ENCODE results near the gene SF3A1. TPM values are rescaled to one million over a fixed set of nuclear protein-coding genes. Genes with fewer than 3 reads are reported as not detected.

The SF3A1 gene
- total and polyA plus RNA-seq, 2 of the 13 experiments (the other 11 are each of a cell fraction or from before 2014, with no cell fraction given), result 10.0 to 22.0 TPM

- peak; percentile 16; the same call in 1 of the 2 replicates for TF ChIP-seq ARID3A (IDR thresholded peaks at IDR 0.05; ENCODE audit: low read depth, low read length)
- TF ChIP-seq NONO (IDR thresholded peaks at IDR 0.05), result no peak
- 0 out of 2 replicates have a peak, but pooled peaks have one; percentile 31 for TF ChIP-seq NONO (CRISPR knock-in tag; conservative IDR thresholded peaks at IDR 0.05)
- peak; percentile 27; the same call in 1 of the 2 replicates for TF ChIP-seq ZKSCAN1 (IDR thresholded peaks at IDR 0.05; ENCODE audit: low read length)
- TF ChIP-seq SALL1 (CRISPR knock-in tag; IDR thresholded peaks at IDR 0.05), result peak; percentile 57; the same call in 1 of the 2 replicates
- 0 out of 2 replicates have a peak, but pooled peaks have one; percentile 59 for TF ChIP-seq FOXK1 (CRISPR knock-in tag; IDR thresholded peaks at IDR 0.05; ENCODE audit: borderline replicate concordance, low read depth)
- no peak for TF ChIP-seq ZNF724P (CRISPR knock-in tag; IDR thresholded peaks at IDR 0.05; ENCODE audit: borderline replicate concordance)
- TF ChIP-seq TFDP1 (CRISPR knock-in tag; IDR thresholded peaks at IDR 0.05; ENCODE audit: borderline replicate concordance), result 0 out of 2 replicates have a peak, but pooled peaks have one; percentile 21
- peak; percentile 25; the same call in 1 of the 2 replicates for TF ChIP-seq TFAP4 (IDR thresholded peaks at IDR 0.05; ENCODE audit: borderline replicate concordance, low read depth)
- TF ChIP-seq MNT (IDR thresholded peaks at IDR 0.05), result peak; percentile 46; the same call in 1 of the 2 replicates
- TF ChIP-seq ZNF580 (CRISPR knock-in tag; IDR thresholded peaks at IDR 0.05; ENCODE audit: borderline replicate concordance, low read depth), result 0 out of 2 replicates have a peak, but pooled peaks have one; percentile 27
- TF ChIP-seq PPARG (CRISPR knock-in tag; conservative IDR thresholded peaks at IDR 0.05), result 0 out of 2 replicates have a peak, but pooled peaks have one; percentile 21
- TF ChIP-seq SOX6 (IDR thresholded peaks at IDR 0.05), result no peak
- TF ChIP-seq SOX6 (CRISPR knock-in tag; IDR thresholded peaks at IDR 0.05), result peak; percentile 70
- TF ChIP-seq IRF2 (CRISPR knock-in tag; IDR thresholded peaks at IDR 0.05), result peak; percentile 77
- TF ChIP-seq ERF (CRISPR knock-in tag; IDR thresholded peaks at IDR 0.05), result 0 out of 2 replicates have a peak, but pooled peaks have one; percentile 52
- TF ChIP-seq MIER3 (CRISPR knock-in tag; IDR thresholded peaks at IDR 0.05; ENCODE audit: borderline replicate concordance), result peak; percentile 33; the same call in 1 of the 2 replicates
- peak; percentile 42 for TF ChIP-seq SPEN (CRISPR knock-in tag; IDR thresholded peaks at IDR 0.05; ENCODE audit: low read depth)
- TF ChIP-seq SAP130 (CRISPR knock-in tag; IDR thresholded peaks at IDR 0.05; ENCODE audit: low read depth), result peak; percentile 53
- TF ChIP-seq SOX5 (CRISPR knock-in tag; IDR thresholded peaks at IDR 0.05; ENCODE audit: borderline replicate concordance), result peak; percentile 68
- TF ChIP-seq RCOR2 (CRISPR knock-in tag; IDR thresholded peaks at IDR 0.05), result peak; percentile 63; the same call in 1 of the 2 replicates
- 0 out of 2 replicates have a peak, but pooled peaks have one; percentile 51 for TF ChIP-seq DNMT1 (CRISPR knock-in tag; IDR thresholded peaks at IDR 0.05)
- TF ChIP-seq SMAD3 (CRISPR knock-in tag; IDR thresholded peaks at IDR 0.05), result peak; percentile 54; the same call in 1 of the 2 replicates
- peak; percentile 40; the same call in 1 of the 2 replicates for TF ChIP-seq MYC (CRISPR knock-in tag; IDR thresholded peaks at IDR 0.05; ENCODE audit: borderline replicate concordance)
- TF ChIP-seq NR2F1 (CRISPR knock-in tag; IDR thresholded peaks at IDR 0.05), result 0 out of 4 replicates have a peak, but pooled peaks of 1 of the 2 experiments have one; percentile 11
Measured at GRCh38 chr22:30390974-30391691, 34.4 kb upstream of the SF3A1 start (continued).
